GM12873 (cell line): Measurements from ENCODE around the gene SSUH2.

Experiments used
- CTCF ChIP-seq: IDR thresholded peaks from 2 replicates; pipeline ENCODE4 v1.5.1; 2012; ENCODE audit warnings: low read depth, mild to moderate bottlenecking, moderate library complexity, low read length, control low read depth; ENCODE audit not compliant: insufficient read depth; ENCODE audit errors: missing control alignments

Gene SSUH2

GRCh38 chr3:8635631-8636030 is 9.0 kb downstream of the SSUH2 start:
- TF ChIP-seq CTCF = no peak

GRCh38 chr3:8635125-8635524 is 9.5 kb downstream of the SSUH2 start:
- TF ChIP-seq CTCF = no peak

- no peak for TF ChIP-seq CTCF
Observed at GRCh38 chr3:8632402-8633237, 12.0 kb downstream of the SSUH2 start.

GRCh38 chr3:8631661-8632060 is 12.9 kb downstream of the SSUH2 start:
- TF ChIP-seq CTCF = no peak

GRCh38 chr3:8629151-8630021 is 15.2 kb downstream of the SSUH2 start:
- no peak for TF ChIP-seq CTCF

- no peak for TF ChIP-seq CTCF
Observed at GRCh38 chr3:8627949-8628348, 16.6 kb downstream of the SSUH2 start.

- no peak for TF ChIP-seq CTCF
Observed at GRCh38 chr3:8627201-8627940, 17.2 kb downstream of the SSUH2 start.
